Gastrocnemius medialis (tissue), 4 donors: ENCODE measurements around the gene CNTN4.

Experiments
- CTCF ChIP-seq, 5 experiments: fragments of 450-650 bp in 3 of 5; fragments of 200-600 bp in 2 of 5; sonication (generic) in 2 of 5; IDR thresholded peaks in 4 of 5; conservative IDR thresholded peaks in 1 of 5; 1 replicate in 4 of 5; 2 replicates in 1 of 5; pipeline ENCODE4 v1.5.1; 2016 to 2019; ENCODE audit warnings: antibody characterized with exemption in 5 of 5, mild to moderate bottlenecking in 3 of 5, moderate library complexity in 3 of 5
- POLR2A ChIP-seq, 2 donors: fragments of 450-650 bp; IDR thresholded peaks; one replicate each; pipeline ENCODE4 v1.6.1; 2017; ENCODE audit warnings: antibody characterized with exemption in 2 of 2, mild to moderate bottlenecking in 2 of 2, moderate library complexity in 2 of 2

- TF ChIP-seq CTCF (IDR thresholded peaks at IDR 0.05 in 4 of 5, conservative IDR thresholded peaks at IDR 0.05 in 1 of 5) = no peak
- no peak for TF ChIP-seq POLR2A (IDR thresholded peaks at IDR 0.05)
These were observed 684.6 kb downstream of the CNTN4 start for GRCh38 chr3:2783261-2783660.
